Right cardiac atrium (tissue), 5 donors: ENCODE data around the gene BTLA. TPM values are rescaled to one million over a fixed set of nuclear protein-coding genes. Genes with fewer than 3 reads are reported as not detected.
"Not testable (repeated sequence)": the region's sequence is repeated elsewhere in the genome, so short reads cannot be mapped to it uniquely, and the experiment has no call there.

Experiments used
- ATAC-seq, 2 donors: fragments of 200-7000 bp; cut with Tn5 transposase; one replicate each; pipeline versions ENCODE4 v1.8.0 to v1.9.1; 2020; ENCODE audit warnings: moderate library complexity in 2 of 2, mild to moderate bottlenecking in 1 of 2
- DNase-seq, 3 donors: peaks; one replicate each; pipeline ENCODE4 v3.0.0-alpha.2; 2020
- H3K27ac ChIP-seq: one replicate; pipeline ENCODE4 v1.5.1; 2013; ENCODE audit warnings: mild to moderate bottlenecking, low read length, control low read depth, moderate library complexity
- H3K27me3 ChIP-seq: one replicate; pipeline ENCODE4 v1.6.1; 2013; ENCODE audit not compliant: control insufficient read depth, insufficient read depth
- H3K4me1 ChIP-seq: one replicate; pipeline ENCODE4 v1.6.1; 2013; ENCODE audit warnings: low read length; ENCODE audit not compliant: control insufficient read depth, insufficient read depth
- H3K4me3 ChIP-seq: one replicate; pipeline ENCODE4 v1.5.1; 2013; ENCODE audit warnings: low read length, control low read depth
- H3K9me3 ChIP-seq: one replicate; pipeline ENCODE4 v1.6.1; 2013; ENCODE audit warnings: low read length; ENCODE audit not compliant: control insufficient read depth
- WGBS: extraction: QIAGEN DNeasy Blood & Tissue Kit; methylation state at CpG from one replicate; pipeline ENCODE4 v1.1.7; 2013; 5-methylcytosine and 5-hydroxymethylcytosine counted together
- intact Hi-C, 4 donors: fragments of 100-400 bp; cut with DNase I; formaldehyde crosslinking; loops; one replicate each; pipeline versions ENCODE4 v1.11.0 to v1.14.0; 2022 to 2023
- polyA plus RNA-seq: library from polyadenylated mRNA; stranded (reverse); fragments of 200-250 nt; gene quantifications from one replicate; pipeline ENCODE4 v1.2.3, GENCODE V29; 2013
- total RNA-seq, 4 donors: library from RNA; stranded (reverse); fragmentation: NEBNext Ultra II Directional; extraction: Animal tissue kit (Norgen Biotek cat#: 25700); gene quantifications; one replicate each; pipeline ENCODE4 v1.2.1, GENCODE V29; 2021
- donor health status: healthy with polysubstance abuse.
- donor health status: DM: no; HTN: yes; CAD: no.
- donor health status: DM: no; HTN: no; CAD: no.
- donor health status: DM: no; HTN: yes; CAD: no; lungs with severe emphysema.
- donor health status: DM: yes; HTN: yes; CAD: no.

Gene BTLA
- total and polyA plus RNA-seq, 5 donors, result 0.09 to 0.14 TPM; not detected in 3

- no peak for ATAC-seq
- H3K4me3 ChIP-seq, result no peak overlapping the region
- intact Hi-C loops, result loop anchor here in 1 of 4 donors (10.0 kb wide), 1 partner anchor 178 kb away; the partner anchor contains the start of gene CD200
Observed at GRCh38 chr3:112512320-112512719, 13.0 kb upstream of the BTLA start.

GRCh38 chr3:112508860-112509259, 9.6 kb upstream of the BTLA start:
- intact Hi-C loops, result no loop called here
- no peak for DNase-seq
- no peak for ATAC-seq
- H3K4me3 ChIP-seq, result no peak overlapping the region
- no peaks in the 10 kb centered on the region for H3K9me3 ChIP-seq
- no peak overlapping the region for H3K27ac ChIP-seq
- H3K4me1 ChIP-seq, result no peaks in the 10 kb centered on the region
- H3K27me3 ChIP-seq, result no peaks in the 10 kb centered on the region

More at GRCh38 chr3:112512320-112512719, 13.0 kb upstream of the BTLA start:
- no peak overlapping the region for H3K27ac ChIP-seq
- no peak for DNase-seq
- H3K27me3 ChIP-seq, result no peaks in the 10 kb centered on the region
- no peaks in the 10 kb centered on the region for H3K9me3 ChIP-seq
- H3K4me1 ChIP-seq, result no peaks in the 10 kb centered on the region

- H3K9me3 ChIP-seq, result no peaks in the 10 kb centered on the region
- no peak for DNase-seq
- H3K27ac ChIP-seq, result no peak overlapping the region
- no peak for ATAC-seq
- no peak overlapping the region for H3K4me3 ChIP-seq
- no peaks in the 10 kb centered on the region for H3K4me1 ChIP-seq
- WGBS, result 75% methylated on average over 2 of the region's 2 CpGs
- no peaks in the 10 kb centered on the region for H3K27me3 ChIP-seq
- intact Hi-C loops, result no loop called here
Observed at GRCh38 chr3:112508261-112508660, 9.0 kb upstream of the BTLA start.

- Histone ChIP-seq H3K4me3 (no peak overlapping the region), H3K27me3 (no peaks in the 10 kb centered on the region), H3K4me1 (no peaks in the 10 kb centered on the region), H3K9me3 (no peaks in the 10 kb centered on the region), H3K27ac (no peak overlapping the region)
- intact Hi-C loops, result no loop called here
- WGBS, result 28% methylated on average over 2 of the region's 2 CpGs
- ATAC-seq (no peak), DNase-seq (no peak)
Observed at GRCh38 chr3:112505907-112506306, 6.6 kb upstream of the BTLA start.

- no peak overlapping the region for H3K27ac ChIP-seq
- no peaks in the 10 kb centered on the region for H3K4me1 ChIP-seq
- no peak overlapping the region for H3K4me3 ChIP-seq
- 77% methylated on average over 3 of the region's 3 CpGs for WGBS
- H3K9me3 ChIP-seq, result no peaks in the 10 kb centered on the region
- H3K27me3 ChIP-seq, result no peaks in the 10 kb centered on the region
- DNase-seq, result no peak
- no peak for ATAC-seq
- intact Hi-C loops, result no loop called here
Observed at GRCh38 chr3:112504123-112504522, 4.9 kb upstream of the BTLA start.

- ATAC-seq, result no peak
- intact Hi-C loops, result no loop called here
- 97% methylated on average over 4 of the region's 4 CpGs for WGBS
Observed at GRCh38 chr3:112503304-112503972, 4.2 kb upstream of the BTLA start.

GRCh38 chr3:112500621-112501020, 1.3 kb upstream of the BTLA start:
- no peaks in the 10 kb centered on the region for H3K4me1 ChIP-seq
- H3K4me3 ChIP-seq, result no peak overlapping the region
- H3K27me3 ChIP-seq, result no peaks in the 10 kb centered on the region
- no peak for DNase-seq
- 82% methylated on average over 2 of the region's 2 CpGs for WGBS
- H3K9me3 ChIP-seq, result no peaks in the 10 kb centered on the region
- intact Hi-C loops, result no loop called here
- H3K27ac ChIP-seq, result no peak overlapping the region
- ATAC-seq, result no peak

More at GRCh38 chr3:112503304-112503972, 4.2 kb upstream of the BTLA start:
- no peak for DNase-seq
- Histone ChIP-seq H3K4me1 (no peaks in the 10 kb centered on the region), H3K4me3 (no peak overlapping the region), H3K27me3 (no peaks in the 10 kb centered on the region), H3K9me3 (no peaks in the 10 kb centered on the region), H3K27ac (no peak overlapping the region)

- H3K27me3 ChIP-seq, result no peaks in the 10 kb centered on the region
- ATAC-seq (no peak), DNase-seq (no peak)
- intact Hi-C loops, result no loop called here
- H3K27ac ChIP-seq, result no peak overlapping the region
- 94% methylated on average over 11 of the region's 11 CpGs for WGBS
- no peaks in the 10 kb centered on the region for H3K4me1 ChIP-seq
- H3K9me3 ChIP-seq, result no peaks in the 10 kb centered on the region
- no peak overlapping the region for H3K4me3 ChIP-seq
Observed at GRCh38 chr3:112497897-112498548, 1.2 kb downstream of the BTLA start.

GRCh38 chr3:112496366-112497067, 2.8 kb downstream of the BTLA start:
- intact Hi-C loops, result no loop called here
- H3K4me1 ChIP-seq, result no peaks in the 10 kb centered on the region
- ATAC-seq (no peak), DNase-seq (no peak)
- no peaks in the 10 kb centered on the region for H3K9me3 ChIP-seq
- no peaks in the 10 kb centered on the region for H3K27me3 ChIP-seq
- WGBS, result 89% methylated on average over 5 of the region's 5 CpGs
- no peak overlapping the region for H3K4me3 ChIP-seq
- no peak overlapping the region for H3K27ac ChIP-seq

- H3K27ac ChIP-seq, H3K27me3 ChIP-seq, ATAC-seq, H3K4me1 ChIP-seq, H3K4me3 ChIP-seq, H3K9me3 ChIP-seq, DNase-seq, intact Hi-C loops: not testable (repeated sequence)
- 94% methylated on average over 3 of the region's 3 CpGs for WGBS
Observed at GRCh38 chr3:112494448-112494767, 4.9 kb downstream of the BTLA start.

GRCh38 chr3:112492124-112492523, 7.1 kb downstream of the BTLA start:
- no peaks in the 10 kb centered on the region for H3K9me3 ChIP-seq
- intact Hi-C loops, result no loop called here
- WGBS, result 97% methylated on average over 1 of the region's 1 CpG
- no peak for DNase-seq
- no peak for ATAC-seq
- no peak overlapping the region for H3K27ac ChIP-seq
- no peaks in the 10 kb centered on the region for H3K4me1 ChIP-seq
- H3K4me3 ChIP-seq, result no peak overlapping the region
- H3K27me3 ChIP-seq, result no peaks in the 10 kb centered on the region
